LHCN-M2 (cell line): Measurements from ENCODE around the gene ID3. TPM values are rescaled to one million over a fixed set of nuclear protein-coding genes. Genes with fewer than 3 reads are reported as not detected.
A peak's percentile ranks its signal among the peaks of the same experiment; 100 is the strongest.

Source experiments
- DNase-seq: peaks from one replicate; pipeline ENCODE4 v3.0.0-alpha.2; 2012; ENCODE audit warnings: low read depth
- total RNA-seq: library from RNA; depleted of rRNA; stranded (reverse); fragments of >200 nt; gene quantifications from 2 replicates; pipeline ENCODE4 v1.2.3, GENCODE V29; 2014; rRNA removed

ID3 gene
- total RNA-seq, 1 experiment from 2014 or later, result 335 TPM

DNA sequence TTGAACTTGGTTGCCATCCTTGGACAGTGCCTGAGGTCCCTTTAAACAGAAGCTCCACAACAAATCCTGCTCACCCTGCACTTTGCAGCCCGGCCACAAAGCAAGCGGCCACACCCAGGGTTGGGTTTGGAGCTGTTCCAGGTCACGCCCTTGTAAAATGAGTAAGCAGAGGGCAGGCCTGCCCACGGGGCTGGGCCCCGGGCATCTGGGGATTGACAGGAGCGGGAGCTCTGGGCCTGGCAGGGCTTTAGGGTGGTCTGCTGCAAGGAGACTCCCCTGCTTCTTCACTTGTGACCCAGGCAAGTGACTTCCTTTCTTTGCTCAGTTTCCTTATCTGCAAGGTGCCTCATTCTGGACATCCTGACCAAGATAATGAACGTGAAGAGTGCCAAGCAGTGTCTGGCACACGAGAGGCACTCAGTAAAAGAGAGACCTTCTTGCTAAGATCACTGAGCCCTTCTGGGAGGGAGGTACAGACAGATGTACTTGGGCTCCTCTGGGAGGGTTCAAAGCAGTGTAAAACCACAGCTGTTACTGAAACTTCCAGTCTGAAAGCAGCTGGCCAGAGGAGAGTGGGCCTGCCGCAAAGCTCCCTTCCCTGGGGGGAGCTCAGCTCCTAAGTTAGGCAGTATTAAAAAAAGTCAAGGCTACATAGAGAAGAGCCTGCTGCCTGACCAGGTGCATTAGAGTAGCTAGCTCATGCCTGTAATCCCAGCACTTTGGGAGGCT, 30.9 kb downstream of the ID3 start:
- peak; percentile 94 for DNase-seq

DNA sequence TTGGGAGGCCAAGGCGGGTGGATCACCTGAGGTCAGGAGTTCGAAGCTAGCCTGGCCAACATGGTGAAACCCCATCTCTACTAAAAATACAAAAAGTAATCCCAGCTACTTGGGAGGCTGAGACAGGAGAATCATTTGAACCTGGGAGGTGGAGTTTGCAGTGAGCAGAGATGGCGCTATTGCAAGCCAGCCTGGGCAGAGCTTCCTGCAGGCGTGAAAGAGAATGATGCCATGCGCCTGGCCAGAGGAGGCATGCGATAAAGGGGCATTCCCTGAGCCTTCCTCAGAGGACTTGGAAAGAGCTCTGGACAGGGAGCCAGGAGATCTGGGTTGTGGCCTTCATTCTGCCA, 31.4 kb downstream of the ID3 start:
- DNase-seq, result no peak

DNA sequence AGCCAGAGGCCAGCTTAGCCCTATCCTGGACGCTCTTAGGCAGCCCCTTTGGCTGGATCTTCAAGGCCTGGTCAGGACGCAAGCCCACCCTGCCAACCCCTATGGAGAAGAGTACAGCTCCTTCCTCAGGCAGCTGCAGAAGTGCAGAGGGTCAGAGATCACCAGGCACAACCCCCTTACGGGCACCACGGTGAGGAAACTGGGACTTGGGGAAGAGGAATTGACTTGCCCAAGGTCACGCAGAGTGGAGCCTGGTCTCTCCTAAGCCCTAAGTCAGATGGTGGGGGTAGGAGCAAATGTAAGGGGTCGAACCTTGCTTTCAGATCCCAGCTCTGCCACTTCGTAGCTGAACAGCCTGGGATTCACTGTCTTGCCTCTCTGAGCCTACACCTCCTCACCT, 31.9 kb downstream of the ID3 start:
- no peak for DNase-seq

DNA sequence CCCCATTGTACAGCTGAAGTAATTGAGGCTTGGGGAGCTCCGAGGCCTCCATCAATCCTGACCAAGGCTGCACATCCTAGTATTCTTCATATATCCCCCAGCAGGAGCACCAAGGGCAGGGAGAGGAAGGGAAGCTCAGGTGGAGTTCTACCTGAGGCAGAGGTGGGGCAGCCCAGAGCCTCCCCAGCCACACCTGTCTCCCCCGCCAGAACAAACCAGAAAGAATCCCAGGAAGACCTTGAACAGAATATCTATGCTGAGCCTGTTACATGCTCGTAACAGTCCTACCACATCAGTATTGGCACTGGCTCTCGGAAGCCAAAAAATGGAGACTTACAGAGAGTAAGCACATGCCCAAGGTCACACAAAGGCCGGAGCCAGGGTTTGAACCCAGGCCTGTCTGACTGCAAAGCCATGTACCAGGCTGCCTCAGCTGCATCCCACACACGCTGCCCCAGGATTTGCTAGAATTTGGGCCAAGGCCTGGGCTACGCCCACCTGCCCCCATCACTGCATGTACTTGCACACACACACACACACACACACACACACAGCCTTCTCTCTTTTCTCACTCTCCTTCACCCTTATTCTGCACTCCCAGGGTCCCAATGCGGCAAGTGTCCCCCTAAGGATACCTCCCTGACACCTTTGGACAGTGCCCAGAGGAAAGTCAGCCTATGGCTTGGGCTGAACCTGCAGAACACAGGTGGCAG, 32.8 kb downstream of the ID3 start:
- DNase-seq, result no peak

DNA sequence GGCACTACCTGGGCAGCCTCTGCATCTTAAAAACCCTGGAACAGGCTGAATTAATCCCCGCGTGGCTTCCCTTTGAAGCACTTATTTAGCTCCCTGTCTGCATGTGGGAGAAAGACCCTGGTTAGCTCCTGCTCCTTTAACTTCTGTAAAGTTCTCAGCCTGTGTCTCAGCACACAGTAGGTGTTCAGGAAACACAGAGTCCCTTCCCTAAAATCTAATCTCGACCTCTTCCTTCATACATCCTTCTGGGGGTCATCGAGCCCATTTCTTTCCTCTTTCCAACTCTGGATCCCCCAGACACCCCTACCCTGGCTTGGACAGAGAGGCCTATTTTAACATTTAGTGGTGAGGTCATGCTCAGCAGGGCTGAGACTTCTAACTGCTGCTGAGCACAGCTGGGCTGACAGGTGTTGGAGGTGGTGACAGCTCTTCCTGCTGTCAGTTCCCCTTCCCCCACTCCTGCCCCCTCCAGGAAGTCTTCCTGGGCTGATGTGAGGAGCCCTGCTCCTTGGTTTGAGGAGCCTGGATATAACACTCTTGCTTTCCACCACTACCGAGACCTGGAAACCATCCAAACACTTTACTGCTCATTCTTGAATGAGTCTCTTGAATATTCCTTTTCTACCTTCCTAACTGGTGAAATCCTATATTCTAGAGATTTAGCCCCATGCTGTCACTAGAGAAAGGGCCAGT, 33.6 kb downstream of the ID3 start:
- peak; percentile 55 for DNase-seq

DNA sequence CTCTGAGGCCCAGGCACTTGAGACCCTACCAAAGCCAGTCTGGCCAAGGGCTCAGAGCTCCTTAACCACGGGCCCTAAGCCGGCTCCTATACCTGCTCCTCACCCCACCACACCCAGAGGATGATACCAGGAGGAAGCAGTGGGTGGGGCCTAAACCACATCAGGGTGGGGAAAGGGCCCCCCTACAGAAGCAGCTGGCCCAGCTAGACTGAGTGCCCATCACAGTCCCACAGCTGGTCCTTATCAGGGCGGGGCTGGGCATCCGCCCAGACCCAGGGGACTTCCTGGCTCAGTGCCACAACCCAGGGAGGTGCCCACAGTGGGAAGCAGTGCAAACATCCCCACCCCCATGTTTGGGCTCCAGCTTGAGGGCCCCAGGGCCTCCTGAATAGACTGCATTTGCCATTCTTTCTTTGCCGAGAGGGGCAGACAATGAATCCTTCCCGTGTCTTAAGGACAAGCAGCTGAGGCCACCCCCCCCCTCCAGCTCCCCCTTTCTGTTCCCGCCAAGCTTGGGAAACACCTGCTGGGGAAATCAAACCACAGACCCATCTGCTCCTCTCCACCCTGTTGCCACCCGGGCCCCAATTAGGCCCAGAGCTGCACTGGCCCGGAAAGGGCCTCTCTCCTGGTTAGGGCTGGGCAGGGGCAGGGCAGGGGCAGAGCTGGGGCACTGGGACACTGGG, 34.4 kb downstream of the ID3 start:
- peak; percentile 78 for DNase-seq

DNA sequence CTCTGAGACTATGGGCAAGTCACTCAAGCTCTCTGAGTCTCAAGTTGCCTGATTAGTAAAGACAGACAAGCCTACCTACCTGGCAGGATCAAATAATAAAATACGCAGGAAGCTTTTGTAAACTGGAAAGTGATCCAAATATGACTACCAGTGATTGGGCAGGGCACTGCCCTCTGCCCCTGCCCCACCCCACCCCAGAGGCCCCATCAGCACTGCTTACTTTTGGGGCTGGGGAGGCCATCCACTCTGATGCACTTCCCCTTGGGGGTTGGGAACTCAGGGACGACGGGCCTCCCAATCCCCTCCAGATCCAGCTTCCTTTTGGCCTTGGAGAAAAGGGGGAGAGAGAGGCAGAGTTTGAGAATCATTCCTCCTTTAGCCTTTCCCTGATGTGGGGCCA, 35.1 kb downstream of the ID3 start:
- no peak for DNase-seq

DNA sequence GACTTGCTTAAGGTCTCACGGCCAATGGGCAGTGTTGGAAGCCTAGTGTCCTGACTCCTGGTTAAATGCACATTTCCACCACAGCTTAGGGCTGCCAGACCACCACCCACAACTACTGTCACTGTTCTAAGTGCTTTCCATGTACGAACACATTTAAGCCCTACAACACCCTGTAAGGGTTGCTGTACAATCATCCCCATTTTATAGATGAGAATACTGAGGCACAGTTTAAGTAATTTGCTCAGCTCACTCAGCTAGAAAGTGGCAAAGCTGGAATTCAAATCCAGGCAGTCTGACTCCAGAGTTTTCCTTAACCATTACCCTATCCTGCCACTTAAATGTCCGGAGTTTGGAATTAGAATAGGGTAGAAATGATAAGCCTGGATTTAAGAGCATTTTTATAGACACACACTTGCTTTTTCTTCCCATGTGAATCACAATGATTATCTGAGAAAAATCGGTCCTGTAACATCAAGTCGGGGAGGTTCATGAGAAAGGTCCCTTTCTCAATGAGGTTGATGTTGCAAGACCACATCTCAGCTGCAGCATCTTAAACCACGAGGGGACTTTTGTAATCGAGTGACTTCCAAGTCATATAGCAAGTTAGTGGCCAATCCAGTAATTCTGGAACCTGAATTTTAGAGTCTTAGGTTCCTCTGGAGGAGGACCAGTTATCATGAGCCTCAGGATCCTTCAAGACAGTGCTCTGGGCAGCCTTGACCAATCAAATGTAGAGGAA, 36.9 kb downstream of the ID3 start:
- DNase-seq, result no peak

DNA sequence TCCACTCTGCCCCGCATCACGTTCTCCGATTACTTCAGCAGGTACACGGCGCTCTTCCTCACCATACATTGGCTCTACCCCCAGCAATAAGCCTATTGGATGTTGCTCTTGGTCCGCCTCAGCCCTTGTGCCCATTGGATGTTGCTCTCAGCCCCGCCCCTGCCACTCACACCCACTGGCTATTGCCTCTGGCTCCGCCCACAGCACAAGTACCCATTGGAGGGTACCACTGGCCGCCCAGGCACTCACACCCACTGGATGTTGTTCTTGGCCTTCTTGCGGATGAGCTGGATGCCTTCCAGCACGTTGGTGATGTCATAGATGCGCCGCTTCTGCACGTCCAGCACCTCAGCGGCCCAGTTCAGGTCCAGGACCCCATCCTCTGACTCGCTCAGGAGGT, 37.7 kb downstream of the ID3 start:
- no peak for DNase-seq

DNA sequence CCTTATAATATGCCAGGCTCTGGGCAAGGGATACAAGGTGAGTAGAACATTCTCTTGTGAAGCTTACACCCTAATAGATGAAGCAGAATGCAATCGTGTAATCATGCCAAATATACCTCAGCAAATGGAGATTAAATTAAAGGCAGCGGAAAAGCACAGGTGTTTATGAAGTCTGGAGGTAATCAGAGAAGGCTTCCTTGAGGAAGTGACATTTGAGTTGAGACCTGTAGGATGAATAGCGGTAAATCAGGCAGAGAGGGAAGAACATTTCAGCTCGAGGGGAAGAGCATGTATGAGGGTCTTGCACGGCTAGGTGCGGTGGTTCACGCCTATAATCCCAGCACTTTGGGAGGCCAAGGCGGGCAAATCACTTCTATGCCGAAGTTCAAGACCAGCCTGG, 41.7 kb downstream of the ID3 start:
- no peak for DNase-seq

DNA sequence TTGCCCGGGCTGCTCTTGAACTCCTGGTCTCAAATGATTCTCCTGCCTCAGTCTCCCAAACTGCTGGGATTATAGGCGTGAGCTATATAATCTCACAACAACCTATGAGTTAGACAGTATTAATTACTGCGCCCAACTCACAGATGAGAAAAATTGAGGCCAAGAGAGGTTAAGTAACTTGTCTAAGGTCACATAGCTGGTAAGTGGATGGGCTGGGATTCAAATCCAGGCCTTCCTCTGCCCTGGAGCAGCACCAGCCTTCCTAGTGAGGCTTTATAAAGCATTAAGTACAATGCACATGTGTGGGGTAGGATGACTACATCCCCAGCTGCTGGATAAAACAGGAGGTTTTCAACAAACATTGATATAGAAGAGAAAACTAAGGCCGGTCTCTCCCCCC, 43.4 kb downstream of the ID3 start:
- DNase-seq, result no peak

DNA sequence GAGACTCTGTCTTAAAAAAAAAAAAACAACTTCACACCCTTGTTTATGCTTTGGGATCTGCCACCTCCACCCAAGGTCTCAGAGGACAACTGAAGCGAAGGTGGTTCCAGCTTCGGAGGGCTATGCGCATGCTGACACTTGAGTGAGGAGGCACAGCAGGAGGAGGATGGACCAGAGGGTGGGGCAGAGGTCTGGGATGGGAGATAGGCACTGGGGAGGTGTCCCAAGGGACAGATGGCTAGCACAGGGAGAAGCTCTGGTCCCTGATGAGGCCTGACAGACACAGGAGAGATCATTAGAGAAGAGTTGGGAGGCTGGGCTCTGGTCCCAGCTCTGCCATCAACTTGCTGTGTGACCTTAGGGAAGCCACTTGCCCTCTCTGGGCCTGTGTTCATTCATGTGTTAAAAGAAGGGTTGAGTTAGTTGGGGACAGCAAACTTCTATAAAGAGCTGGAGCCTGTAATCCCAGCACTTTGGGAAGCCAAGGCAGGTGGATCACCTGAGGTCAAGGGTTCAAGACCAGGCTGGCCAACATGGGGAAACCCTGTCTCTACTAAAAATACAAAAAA, 45.1 kb downstream of the ID3 start:
- no peak for DNase-seq

DNA sequence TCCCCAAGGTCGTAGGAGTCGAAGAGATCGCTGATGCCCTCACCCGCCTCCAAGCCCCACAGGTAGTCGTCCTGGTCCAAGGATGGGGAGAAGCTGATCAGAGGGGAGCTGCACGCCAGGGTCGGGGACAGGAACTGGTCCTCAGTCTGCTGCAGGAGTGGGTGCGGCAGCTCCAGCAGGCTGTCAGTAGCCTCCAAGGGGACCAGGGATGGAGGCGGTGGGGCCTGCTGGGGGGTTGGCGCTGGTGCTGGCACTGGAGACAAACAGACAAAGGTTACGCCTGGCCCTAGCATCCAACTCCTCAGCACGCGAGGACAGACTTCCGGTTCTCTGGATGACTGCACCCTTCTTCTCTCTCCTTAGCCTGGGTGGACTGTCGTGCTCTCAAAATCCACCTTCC, 49.4 kb downstream of the ID3 start:
- no peak for DNase-seq

Other genes starting within 250 kb of the ID3 start
- 126 and 140 TPM in 2 replicates for gene HNRNPR, start 215.2 kb downstream of the ID3 start, total RNA-seq
- 10.8 and 13.4 TPM in 2 replicates for gene ZNF436, start 189.7 kb downstream of the ID3 start, total RNA-seq
- 1.5 TPM in 2 replicates for gene TCEA3, start 134.8 kb downstream of the ID3 start, total RNA-seq
- gene ASAP3, start 75.3 kb downstream of the ID3 start, total RNA-seq, result 21.9 and 27.8 TPM in 2 replicates
- gene E2F2, start 28.3 kb downstream of the ID3 start, total RNA-seq, result 6.2 and 6.6 TPM in 2 replicates
- 700 and 757 TPM in 2 replicates for gene RPL11, start 132.3 kb upstream of the ID3 start, total RNA-seq
- 54.2 and 57.1 TPM in 2 replicates for gene ELOA, start 184.0 kb upstream of the ID3 start, total RNA-seq
- gene PITHD1, start 218.9 kb upstream of the ID3 start, total RNA-seq, result 52.5 and 84.5 TPM in 2 replicates
- gene LYPLA2, start 231.6 kb upstream of the ID3 start, total RNA-seq, result 82.7 and 85.0 TPM in 2 replicates
- 65.3 and 67.6 TPM in 2 replicates for gene GALE, start 241.3 kb upstream of the ID3 start, total RNA-seq